Kidney (tissue), 14 donors: Measurements from ENCODE around the gene ERBB4. TPM values are rescaled to one million over a fixed set of nuclear protein-coding genes. Genes with fewer than 3 reads are reported as not detected.

ENCODE experiments used
- DNase-seq, 5 donors: peaks; one replicate each; pipeline ENCODE4 v3.0.0-alpha.2; 2013 to 2020
- FAIRE-seq: peaks from 2 replicates; lab custom pipeline; 2012; peaks lifted over from hg19 to GRCh38; lab: Jason Lieb, UNC
- H3K27ac ChIP-seq, 2 donors: one replicate each; pipeline ENCODE4 v1.7.0; 2013; ENCODE audit warnings: low read depth in 2 of 2, low read length in 2 of 2, inconsistent platforms in 1 of 2
- H3K27me3 ChIP-seq: one replicate; pipeline ENCODE4 v1.7.1; 2013; ENCODE audit warnings: low read length, inconsistent platforms; ENCODE audit not compliant: control insufficient read depth, insufficient read depth
- H3K36me3 ChIP-seq, 3 donors: one replicate each; pipeline versions ENCODE4 v1.7.0 to v1.7.1; 2013; ENCODE audit warnings: low read length in 3 of 3, control low read depth in 1 of 3, inconsistent platforms in 1 of 3; ENCODE audit not compliant: insufficient read depth in 3 of 3, control insufficient read depth in 2 of 3
- H3K4me1 ChIP-seq, 3 donors: one replicate each; pipeline versions ENCODE4 v1.7.0 to v1.7.1; 2013; ENCODE audit warnings: low read length in 3 of 3, inconsistent platforms in 1 of 3, low read depth in 1 of 3; ENCODE audit not compliant: control insufficient read depth in 2 of 3, insufficient read depth in 2 of 3
- H3K4me3 ChIP-seq, 3 donors: one replicate each; pipeline versions ENCODE4 v1.7.0 to v1.8.1; 2013; ENCODE audit warnings: low read length in 3 of 3, control low read depth in 1 of 3, inconsistent platforms in 1 of 3
- H3K9ac ChIP-seq, 3 donors: one replicate each; pipeline versions ENCODE4 v1.7.0 to v1.7.1; 2013; ENCODE audit warnings: low read length in 3 of 3, control low read depth in 1 of 3, inconsistent platforms in 1 of 3
- H3K9me3 ChIP-seq, 3 donors: one replicate each; pipeline versions ENCODE4 v1.7.0 to v1.7.1; 2013; ENCODE audit warnings: low read length in 3 of 3, control low read depth in 1 of 3, inconsistent platforms in 1 of 3; ENCODE audit not compliant: control insufficient read depth in 2 of 3, insufficient read depth in 1 of 3
- intact Hi-C: fragments of 100-400 bp; cut with DNase I; formaldehyde crosslinking; loops from one replicate; pipeline ENCODE4 v1.11.1; 2022
- polyA plus RNA-seq: library from polyadenylated mRNA; stranded (reverse); fragments of 350-450 nt; fragmentation: Illumina TruSeq; extraction: RNeasy Lipid Tissue Mini Kit (QIAGEN cat#74804); gene quantifications from one replicate; pipeline ENCODE4 v1.2.3, GENCODE V29; 2014; ENCODE audit warnings: low read depth, low replicate concordance; ENCODE audit not compliant: insufficient read depth
- total RNA-seq: library from RNA; stranded (reverse); fragmentation: NEBNext Ultra II Directional; extraction: Animal tissue kit (Norgen Biotek cat#: 25700); gene quantifications from one replicate; pipeline ENCODE4 v1.2.1, GENCODE V29; 2021
- TF ChIP-seq, protein P1 (sequence below): IDR thresholded peaks from 3 replicates; pipeline ENCODE4 v1.5.1; 2012; ENCODE audit warnings: mild to moderate bottlenecking, moderate library complexity, borderline replicate concordance; ENCODE audit not compliant: insufficient read depth; ENCODE audit errors: extremely low read depth
- donor health status: control.
- donor health status: control.
- donor health status: control.
- donor health status: control.
- donor health status: control.
- donor health status: DM: yes; HTN: yes; CAD: no.
- donor health status: Normal renal cell carcinoma (clear cell type).

ERBB4 gene
- total and polyA plus RNA-seq, 2 donors from 2014 or later, result 3.9 to 152 TPM

DNA sequence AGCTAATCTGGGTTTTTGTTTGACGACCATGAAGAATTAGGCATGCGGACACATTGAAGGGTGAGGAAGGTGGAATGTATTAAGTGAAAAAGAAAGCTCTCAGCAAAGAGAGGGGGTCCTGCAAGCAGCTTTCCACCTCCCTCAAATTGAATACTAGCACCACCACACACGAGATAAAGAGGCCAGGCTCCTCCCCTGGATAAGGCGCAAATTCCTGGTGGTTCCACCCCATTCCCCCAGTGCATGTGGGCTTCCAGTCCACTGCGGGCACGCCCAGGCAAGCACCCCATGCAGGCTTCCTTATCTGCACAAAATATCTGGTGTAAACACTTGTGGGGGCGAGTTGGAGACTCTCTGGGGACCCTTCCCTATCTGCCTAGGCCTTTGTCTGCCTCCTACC lies 1124.9 kb downstream of the ERBB4 start:
- Histone ChIP-seq H3K4me3 (no peak overlapping the region), H3K27me3 (no peaks in the 10 kb centered on the region), H3K9me3 (no peaks in the 10 kb centered on the region), H3K27ac (no peak overlapping the region), H3K36me3 (no peaks in the 10 kb centered on the region), H3K9ac (no peak overlapping the region), H3K4me1 (no peaks in the 10 kb centered on the region)
- intact Hi-C loops, result no loop called here
- DNase-seq (no peak), FAIRE-seq (no peak)
- TF ChIP-seq, protein P1, sequence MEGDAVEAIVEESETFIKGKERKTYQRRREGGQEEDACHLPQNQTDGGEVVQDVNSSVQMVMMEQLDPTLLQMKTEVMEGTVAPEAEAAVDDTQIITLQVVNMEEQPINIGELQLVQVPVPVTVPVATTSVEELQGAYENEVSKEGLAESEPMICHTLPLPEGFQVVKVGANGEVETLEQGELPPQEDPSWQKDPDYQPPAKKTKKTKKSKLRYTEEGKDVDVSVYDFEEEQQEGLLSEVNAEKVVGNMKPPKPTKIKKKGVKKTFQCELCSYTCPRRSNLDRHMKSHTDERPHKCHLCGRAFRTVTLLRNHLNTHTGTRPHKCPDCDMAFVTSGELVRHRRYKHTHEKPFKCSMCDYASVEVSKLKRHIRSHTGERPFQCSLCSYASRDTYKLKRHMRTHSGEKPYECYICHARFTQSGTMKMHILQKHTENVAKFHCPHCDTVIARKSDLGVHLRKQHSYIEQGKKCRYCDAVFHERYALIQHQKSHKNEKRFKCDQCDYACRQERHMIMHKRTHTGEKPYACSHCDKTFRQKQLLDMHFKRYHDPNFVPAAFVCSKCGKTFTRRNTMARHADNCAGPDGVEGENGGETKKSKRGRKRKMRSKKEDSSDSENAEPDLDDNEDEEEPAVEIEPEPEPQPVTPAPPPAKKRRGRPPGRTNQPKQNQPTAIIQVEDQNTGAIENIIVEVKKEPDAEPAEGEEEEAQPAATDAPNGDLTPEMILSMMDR, result no peak

DNA sequence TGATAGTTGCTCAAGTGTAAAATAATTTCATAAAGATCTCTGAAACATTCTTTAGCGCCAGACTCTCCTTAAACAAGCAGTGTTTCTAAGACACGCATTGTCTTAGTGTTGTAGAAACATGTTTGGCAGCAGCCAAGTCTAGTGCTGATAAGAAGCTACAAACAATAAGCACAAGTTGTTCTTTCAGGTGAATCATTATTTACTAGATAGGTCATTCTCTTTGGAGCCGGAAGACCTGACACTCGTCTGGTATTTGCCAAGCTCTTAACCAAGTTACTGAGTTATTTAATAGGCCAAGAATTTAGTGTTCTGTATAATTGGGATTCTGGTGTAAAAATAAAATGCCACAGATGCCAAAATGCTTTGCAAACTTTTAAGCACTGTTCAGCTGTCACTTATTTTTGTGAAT lies 1130.1 kb downstream of the ERBB4 start:
- H3K4me3 ChIP-seq, result no peak overlapping the region
- TF ChIP-seq, protein P1, result no peak
- intact Hi-C loops, result no loop called here
- H3K9me3 ChIP-seq, result no peaks in the 10 kb centered on the region
- H3K27ac ChIP-seq, result no peak overlapping the region
- H3K9ac ChIP-seq, result no peak overlapping the region
- H3K36me3 ChIP-seq, result no peaks in the 10 kb centered on the region
- no peaks in the 10 kb centered on the region for H3K27me3 ChIP-seq
- FAIRE-seq (no peak), DNase-seq (no peak)
- H3K4me1 ChIP-seq, result no peaks in the 10 kb centered on the region

DNA sequence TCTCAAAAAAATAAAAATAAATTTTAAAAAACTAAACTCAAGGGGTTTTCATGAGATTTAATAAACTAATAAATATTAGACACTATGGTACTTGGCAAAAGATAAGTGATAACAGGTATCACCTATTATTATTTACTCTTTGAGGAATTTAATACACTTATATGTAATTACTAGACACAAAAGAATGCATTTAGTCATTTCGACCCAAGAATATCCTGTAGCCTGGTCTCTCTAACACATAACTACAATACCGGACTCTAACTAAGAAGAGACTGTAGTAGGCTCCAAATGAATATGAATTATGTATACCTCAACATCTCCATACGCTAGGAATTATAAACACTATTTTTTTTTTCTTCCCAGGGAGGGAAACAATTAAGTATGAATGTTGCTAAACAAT lies 1131.5 kb downstream of the ERBB4 start:
- TF ChIP-seq, protein P1, result no peak
- H3K27ac ChIP-seq, result no peak overlapping the region
- DNase-seq (no peak), FAIRE-seq (no peak)
- no peaks in the 10 kb centered on the region for H3K36me3 ChIP-seq
- H3K4me3 ChIP-seq, result no peak overlapping the region
- no peak overlapping the region for H3K9ac ChIP-seq
- intact Hi-C loops, result no loop called here
- H3K9me3 ChIP-seq, result no peaks in the 10 kb centered on the region
- no peaks in the 10 kb centered on the region for H3K4me1 ChIP-seq
- no peaks in the 10 kb centered on the region for H3K27me3 ChIP-seq

DNA sequence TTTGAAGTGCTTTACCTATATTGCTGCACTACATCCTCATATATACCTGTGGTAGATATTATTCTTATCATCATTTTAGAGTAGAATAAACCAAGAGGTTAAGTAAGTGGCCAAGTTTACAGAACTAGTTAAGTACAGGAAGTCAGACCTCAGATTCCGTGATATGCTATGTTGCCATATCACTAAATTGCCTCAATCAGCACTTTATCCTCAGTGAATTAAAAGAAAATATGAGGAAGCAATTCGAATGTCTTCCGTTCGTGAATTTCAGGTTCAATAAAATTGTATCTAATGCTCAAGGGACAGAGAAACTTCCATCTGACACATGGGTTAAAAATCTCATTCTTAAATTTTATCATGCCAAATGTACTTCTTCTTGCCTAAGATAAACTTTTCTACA lies 1133.6 kb downstream of the ERBB4 start:
- FAIRE-seq (no peak), DNase-seq (no peak)
- Histone ChIP-seq H3K9ac (no peak overlapping the region), H3K4me1 (no peaks in the 10 kb centered on the region), H3K4me3 (no peak overlapping the region), H3K9me3 (no peaks in the 10 kb centered on the region), H3K27me3 (no peaks in the 10 kb centered on the region), H3K36me3 (no peaks in the 10 kb centered on the region), H3K27ac (no peak overlapping the region)
- intact Hi-C loops, result no loop called here
- TF ChIP-seq, protein P1, result no peak
